GM18867 (cell line): ENCODE data around the gene SLC39A7.
"Not testable (repeated sequence)": the region's sequence is repeated elsewhere in the genome, so short reads cannot be mapped to it uniquely, and the experiment has no call there.

Experiments used
- ATAC-seq: cut with Tn5 transposase; IDR thresholded peaks from one replicate; pipeline ENCODE4 v1.9.1; 2021; ENCODE audit warnings: mild to moderate bottlenecking, moderate library complexity; ENCODE audit not compliant: unreplicated experiment

SLC39A7 gene

GRCh38 chr6:33226503-33227120, 25.9 kb downstream of the SLC39A7 start:
- not testable (repeated sequence) for ATAC-seq

- ATAC-seq, result no peak
Observed at GRCh38 chr6:33235221-33235634, 34.6 kb downstream of the SLC39A7 start.

- no peak for ATAC-seq
Observed at GRCh38 chr6:33236328-33236727, 35.7 kb downstream of the SLC39A7 start.

DNA sequence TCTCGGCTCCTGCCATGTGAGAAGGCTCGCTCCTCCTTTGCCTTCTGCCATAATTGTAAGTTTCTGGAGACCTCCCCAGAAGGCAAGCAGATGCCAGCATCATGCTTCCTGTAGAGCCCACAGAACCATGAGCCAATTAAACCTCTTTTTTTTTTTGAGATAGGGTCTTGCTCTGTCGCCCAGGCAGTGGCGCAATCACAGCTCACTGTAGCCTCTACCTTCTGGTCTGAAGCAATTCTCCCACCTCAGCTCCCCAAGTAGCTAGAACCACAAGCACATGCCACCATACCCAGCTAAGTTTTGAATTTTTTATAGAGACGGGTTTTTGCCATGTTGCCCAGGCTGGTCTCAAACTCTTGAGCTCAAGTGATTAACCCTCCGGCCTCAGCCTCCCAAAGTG, 36.2 kb downstream of the SLC39A7 start:
- ATAC-seq, result no peak

GRCh38 chr6:33237741-33238140, 37.1 kb downstream of the SLC39A7 start:
- no peak for ATAC-seq

- no peak for ATAC-seq
Observed at GRCh38 chr6:33241968-33242367, 41.3 kb downstream of the SLC39A7 start.

DNA sequence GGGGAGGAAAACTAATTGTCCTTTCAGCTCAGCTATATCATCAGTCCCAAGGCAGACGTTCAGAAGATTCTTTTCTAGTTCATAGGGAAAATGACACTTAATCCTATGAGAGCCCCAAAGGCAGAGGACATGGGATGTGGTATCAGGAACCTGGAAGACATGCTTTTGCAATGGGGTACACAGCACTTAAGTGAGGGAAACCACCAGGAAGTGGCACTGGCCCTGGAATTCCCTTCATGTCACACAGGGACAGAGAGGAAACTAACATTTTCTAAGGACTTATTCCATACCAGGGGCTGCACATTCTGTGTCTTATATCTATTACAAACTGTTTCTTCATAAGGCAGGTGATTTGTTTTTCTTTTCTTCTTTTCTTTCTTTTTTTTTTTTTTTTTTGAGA, 42.8 kb downstream of the SLC39A7 start:
- ATAC-seq, result no peak

- ATAC-seq, result peak; percentile 26
Observed at GRCh38 chr6:33247977-33248642, 47.4 kb downstream of the SLC39A7 start.

DNA sequence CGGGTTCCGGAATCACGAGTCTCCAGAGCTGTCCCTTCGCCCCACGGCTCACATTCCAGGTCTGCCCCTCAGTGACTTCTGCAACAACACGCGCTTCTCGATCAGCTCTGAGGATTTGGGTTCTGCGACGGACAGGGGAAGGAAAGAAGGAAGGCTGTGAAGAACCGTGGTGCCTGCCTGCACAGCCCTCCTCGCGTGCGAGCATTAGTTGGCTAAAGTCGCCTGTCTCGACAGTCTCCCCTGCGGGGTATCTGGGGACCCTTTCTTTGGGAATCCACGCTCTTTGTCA, 47.9 kb downstream of the SLC39A7 start:
- peak; percentile 6 for ATAC-seq

DNA sequence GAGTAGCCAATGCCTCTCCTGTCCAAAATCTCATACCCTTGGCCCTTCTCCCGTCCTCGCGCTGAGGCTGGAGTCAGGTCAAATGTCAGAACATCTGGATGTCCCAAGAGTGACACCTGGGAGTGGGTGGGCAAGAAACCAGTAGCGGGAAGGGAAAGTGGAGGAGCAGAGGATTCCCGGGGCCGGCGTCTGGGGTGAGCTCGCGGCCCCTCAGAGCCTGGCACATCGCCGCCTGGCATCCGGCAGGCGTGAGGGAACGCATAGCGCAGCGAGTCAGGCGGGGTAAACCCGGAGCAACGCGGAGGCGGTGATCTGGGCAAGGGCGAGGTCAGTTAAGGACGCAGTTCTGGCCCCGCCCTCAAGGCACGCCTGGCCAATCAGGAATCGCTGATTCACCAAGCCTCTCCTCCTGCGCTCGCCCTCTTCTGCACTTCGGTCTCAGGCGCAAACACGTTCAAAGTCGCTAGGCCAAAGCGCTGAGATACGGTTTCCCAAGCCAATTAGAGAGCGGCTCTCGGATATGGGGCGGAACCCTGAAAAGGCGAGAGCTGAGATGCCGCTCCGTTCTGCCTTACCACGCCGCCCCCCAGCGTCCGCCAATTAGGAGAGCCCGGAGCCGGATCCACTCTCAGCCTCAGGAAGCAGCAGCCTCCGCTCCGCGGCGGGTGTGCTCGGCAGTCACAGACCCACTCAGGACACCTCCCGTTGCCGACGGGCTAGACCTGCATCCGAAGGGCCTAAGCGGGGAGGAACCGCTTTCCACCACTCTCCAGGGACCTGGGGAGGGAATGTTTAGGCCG, 48.5 kb downstream of the SLC39A7 start:
- ATAC-seq, result peak; percentile 86

DNA sequence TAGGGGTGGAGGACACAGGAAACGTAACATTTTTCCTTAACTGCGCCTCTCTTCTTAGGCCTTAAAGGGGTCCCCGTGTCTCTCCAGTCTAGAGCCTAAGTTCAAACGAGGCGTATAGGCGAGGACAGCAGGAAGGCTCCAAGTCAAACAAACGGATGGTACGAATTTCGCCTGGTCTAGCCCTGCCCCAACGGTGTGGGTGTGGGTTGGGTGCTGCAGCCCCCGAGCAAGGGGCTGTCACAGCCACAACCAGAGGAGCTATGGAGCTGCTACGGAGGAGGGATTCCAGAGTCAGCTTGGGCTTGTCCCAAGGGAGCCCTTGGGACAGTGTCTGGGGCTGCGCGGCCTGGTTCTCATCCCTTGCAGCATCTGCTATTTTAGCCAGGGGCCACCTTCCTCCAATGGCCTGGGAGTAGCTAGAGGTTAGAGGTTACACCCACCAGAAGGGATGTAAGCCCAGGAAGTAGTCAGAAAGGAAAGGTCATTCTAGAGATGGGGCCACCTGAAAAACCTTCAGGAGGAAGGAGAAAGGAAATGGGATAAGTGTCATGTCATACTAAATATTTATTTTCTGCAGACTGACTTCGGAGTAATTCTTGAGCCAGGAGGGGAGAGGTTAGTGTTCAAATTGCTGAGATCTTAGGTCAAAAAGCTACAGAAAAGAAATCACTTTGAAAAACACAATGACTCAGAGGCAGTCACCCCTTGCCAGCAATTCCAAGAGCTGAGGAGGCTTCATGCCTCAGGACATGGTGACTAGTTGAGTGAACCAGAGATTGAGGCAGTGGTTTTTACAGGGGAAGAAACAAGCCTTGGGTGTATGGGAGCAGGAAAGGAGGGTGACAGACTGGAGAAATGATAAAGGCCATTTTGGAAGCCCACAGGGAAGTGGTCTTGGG, 49.3 kb downstream of the SLC39A7 start:
- no peak for ATAC-seq

DNA sequence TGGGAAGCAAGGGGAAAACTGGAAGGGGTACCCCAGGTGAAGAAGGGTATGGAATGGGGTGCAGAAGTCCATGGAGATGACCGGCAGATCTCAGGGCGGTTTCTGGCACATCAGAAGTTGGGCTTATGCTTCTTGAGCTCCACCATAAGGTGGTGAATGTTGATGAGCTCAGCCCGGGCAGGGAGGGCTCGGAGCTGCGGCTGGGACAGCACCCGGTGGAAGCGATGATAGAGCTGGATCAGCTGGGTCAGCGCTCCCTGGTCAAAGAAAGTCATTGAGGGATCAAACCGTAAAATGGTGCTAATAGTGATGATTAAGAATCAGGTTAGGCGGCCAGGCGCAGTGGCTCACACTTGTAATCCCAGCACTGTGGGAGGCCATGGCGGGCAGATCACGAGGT, 50.1 kb downstream of the SLC39A7 start:
- no peak for ATAC-seq

GRCh38 chr6:33251395-33252012, 50.8 kb downstream of the SLC39A7 start:
- no peak for ATAC-seq

DNA sequence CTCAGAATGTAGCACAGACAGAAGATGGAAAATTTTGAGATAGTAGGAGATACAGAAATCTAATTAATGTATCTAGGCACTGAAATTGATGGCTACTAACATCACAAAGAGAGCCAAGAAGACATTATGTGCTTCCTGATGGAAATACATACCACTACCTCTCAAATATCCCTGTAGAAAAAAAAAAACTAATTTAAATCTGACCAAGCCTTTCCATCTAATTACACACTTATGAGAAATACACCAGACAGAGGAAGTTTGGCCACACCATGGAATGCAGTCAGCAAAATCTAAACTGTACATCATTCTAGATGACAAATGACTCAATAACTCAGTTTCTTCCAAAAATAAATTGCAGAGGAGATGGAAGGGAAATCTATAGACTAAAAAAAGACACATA, 52.1 kb downstream of the SLC39A7 start:
- no peak for ATAC-seq
